HL-60 (cell line): ENCODE measurements around the gene SF3A2.

Experiments
- POLR2AphosphoS5 ChIP-seq: IDR thresholded peaks from 2 replicates; pipeline ENCODE4 v1.6.1; 2012; ENCODE audit warnings: low read depth
- TF ChIP-seq, protein P1 (sequence below): IDR thresholded peaks from one replicate; pipeline ENCODE4 v1.5.1; 2011; ENCODE audit warnings: low read length, control low read depth, inconsistent platforms; ENCODE audit not compliant: insufficient read depth

DNA sequence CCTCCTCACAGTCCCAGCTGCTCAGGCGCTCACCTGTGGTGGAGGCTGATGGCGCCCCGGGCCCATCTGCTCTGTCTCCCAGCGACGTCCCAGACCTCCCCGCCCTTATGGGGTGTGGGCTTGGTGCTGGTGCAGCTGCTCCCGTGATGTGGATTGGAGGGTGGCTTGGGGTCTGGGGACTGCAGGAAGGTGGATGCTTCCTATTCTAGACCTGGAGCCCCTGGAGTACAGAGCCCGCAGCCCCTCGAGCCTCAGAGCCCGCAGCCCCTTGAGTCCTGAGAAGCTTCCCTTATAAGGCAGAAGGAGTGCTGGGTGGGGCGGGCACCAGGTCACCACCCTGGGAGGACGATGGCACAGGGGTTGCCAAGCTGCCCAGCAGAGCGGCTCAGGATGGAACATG lies 41.3 kb upstream of the SF3A2 start:
- TF ChIP-seq, protein P1, sequence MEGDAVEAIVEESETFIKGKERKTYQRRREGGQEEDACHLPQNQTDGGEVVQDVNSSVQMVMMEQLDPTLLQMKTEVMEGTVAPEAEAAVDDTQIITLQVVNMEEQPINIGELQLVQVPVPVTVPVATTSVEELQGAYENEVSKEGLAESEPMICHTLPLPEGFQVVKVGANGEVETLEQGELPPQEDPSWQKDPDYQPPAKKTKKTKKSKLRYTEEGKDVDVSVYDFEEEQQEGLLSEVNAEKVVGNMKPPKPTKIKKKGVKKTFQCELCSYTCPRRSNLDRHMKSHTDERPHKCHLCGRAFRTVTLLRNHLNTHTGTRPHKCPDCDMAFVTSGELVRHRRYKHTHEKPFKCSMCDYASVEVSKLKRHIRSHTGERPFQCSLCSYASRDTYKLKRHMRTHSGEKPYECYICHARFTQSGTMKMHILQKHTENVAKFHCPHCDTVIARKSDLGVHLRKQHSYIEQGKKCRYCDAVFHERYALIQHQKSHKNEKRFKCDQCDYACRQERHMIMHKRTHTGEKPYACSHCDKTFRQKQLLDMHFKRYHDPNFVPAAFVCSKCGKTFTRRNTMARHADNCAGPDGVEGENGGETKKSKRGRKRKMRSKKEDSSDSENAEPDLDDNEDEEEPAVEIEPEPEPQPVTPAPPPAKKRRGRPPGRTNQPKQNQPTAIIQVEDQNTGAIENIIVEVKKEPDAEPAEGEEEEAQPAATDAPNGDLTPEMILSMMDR: no peak
- TF ChIP-seq POLR2AphosphoS5: no peak
